ENCODE data around the gene MYO16.

- TF ChIP-seq CTCF (IDR thresholded peaks at IDR 0.05) (no peak), POLR2AphosphoS5 (IDR thresholded peaks at IDR 0.05) (no peak), POLR2A (IDR thresholded peaks at IDR 0.05) (no peak), EP300 (IDR thresholded peaks at IDR 0.05) (no peak)
Measured at GRCh38 chr13:108948251-108948671, 318.9 kb downstream of the MYO16 start.
